H9 (cell line): ENCODE results near the gene SERPINA3. TPM values are rescaled to one million over a fixed set of nuclear protein-coding genes. Genes with fewer than 3 reads are reported as not detected.

Source experiments
- DNase-seq: peaks from one replicate; pipeline ENCODE4 v3.0.0-alpha.2; 2017
- H2AFZ ChIP-seq: one replicate; pipeline ENCODE4 v1.6.1; 2013; ENCODE audit warnings: mild to moderate bottlenecking, low read length, control low read depth, moderate library complexity
- H2AK5ac ChIP-seq: 2 replicates; pipeline ENCODE4 v1.6.1; 2013; ENCODE audit warnings: low read length, control low read depth, mixed read lengths; ENCODE audit not compliant: insufficient read length
- H2BK120ac ChIP-seq: one replicate; pipeline ENCODE4 v1.6.1; 2013; ENCODE audit warnings: low read depth, mild to moderate bottlenecking, low read length, control low read depth, inconsistent platforms; ENCODE audit not compliant: poor library complexity, severe bottlenecking
- H2BK12ac ChIP-seq: 2 replicates; pipeline ENCODE4 v1.6.1; 2013; ENCODE audit warnings: low read length, control low read depth, mixed read lengths, low read depth; ENCODE audit not compliant: insufficient read length
- H2BK15ac ChIP-seq: 2 replicates; pipeline ENCODE4 v1.6.1; 2013; ENCODE audit warnings: low read depth, low read length, control low read depth
- H2BK20ac ChIP-seq: one replicate; pipeline ENCODE4 v1.6.1; 2013; ENCODE audit warnings: low read depth, mild to moderate bottlenecking, low read length, control low read depth, inconsistent platforms; ENCODE audit not compliant: poor library complexity, severe bottlenecking
- H2BK5ac ChIP-seq: 2 replicates; pipeline ENCODE4 v1.6.1; 2013; ENCODE audit warnings: low read length, control low read depth, mixed read lengths; ENCODE audit not compliant: insufficient read length
- H3K14ac ChIP-seq: 2 replicates; pipeline ENCODE4 v1.6.1; 2013; ENCODE audit warnings: low read length, control low read depth; ENCODE audit not compliant: insufficient read depth
- H3K18ac ChIP-seq: 2 replicates; pipeline ENCODE4 v1.6.1; 2013; ENCODE audit warnings: low read depth, mild to moderate bottlenecking, mixed read lengths, low read length, control low read depth; ENCODE audit not compliant: insufficient read length
- H3K23ac ChIP-seq: 2 replicates; pipeline ENCODE4 v1.6.1; 2013; ENCODE audit warnings: low read length, control low read depth, mixed read lengths, low read depth; ENCODE audit not compliant: insufficient read length
- H3K23me2 ChIP-seq: 2 replicates; pipeline ENCODE4 v1.6.1; 2013; ENCODE audit warnings: low read depth, mild to moderate bottlenecking, mixed read lengths, low read length, control low read depth; ENCODE audit not compliant: insufficient read length, poor library complexity, severe bottlenecking
- H3K27ac ChIP-seq: 2 replicates; pipeline ENCODE4 v1.5.1; 2013; ENCODE audit warnings: low read length, control low read depth, mixed read lengths, low read depth; ENCODE audit not compliant: insufficient read length
- H3K27me3 ChIP-seq: 2 replicates; pipeline ENCODE4 v1.6.1; 2013; ENCODE audit warnings: low read length, control low read depth, inconsistent platforms; ENCODE audit not compliant: insufficient read depth
- H3K4ac ChIP-seq: 2 replicates; pipeline ENCODE4 v1.6.1; 2013; ENCODE audit warnings: low read depth, mild to moderate bottlenecking, control low read depth, inconsistent platforms, low read length, moderate library complexity
- H3K4me1 ChIP-seq: 2 replicates; pipeline ENCODE4 v1.6.1; 2013; ENCODE audit warnings: low read length, control low read depth, inconsistent platforms; ENCODE audit not compliant: insufficient read depth
- H3K4me2 ChIP-seq: 2 replicates; pipeline ENCODE4 v1.6.1; 2013; ENCODE audit warnings: low read length, control low read depth, mixed read lengths; ENCODE audit not compliant: insufficient read length, insufficient read depth
- H3K56ac ChIP-seq: 2 replicates; pipeline ENCODE4 v1.6.1; 2013; ENCODE audit warnings: low read depth, mild to moderate bottlenecking, mixed read lengths, low read length, control low read depth; ENCODE audit not compliant: insufficient read length
- H3K79me1 ChIP-seq: 2 replicates; pipeline ENCODE4 v1.6.1; 2013; ENCODE audit warnings: low read depth, mild to moderate bottlenecking, moderate library complexity, low read length, control low read depth, inconsistent platforms; ENCODE audit not compliant: insufficient read depth, poor library complexity, severe bottlenecking
- H3K79me2 ChIP-seq: 2 replicates; pipeline ENCODE4 v1.6.1; 2013; ENCODE audit warnings: low read length, control low read depth, inconsistent platforms; ENCODE audit not compliant: insufficient read depth
- H3K9ac ChIP-seq: 2 replicates; pipeline ENCODE4 v1.6.1; 2013; ENCODE audit warnings: low read length, control low read depth, mixed read lengths; ENCODE audit not compliant: insufficient read length; ENCODE audit errors: extremely low read depth
- H3K9me3 ChIP-seq: one replicate; pipeline ENCODE4 v1.6.1; 2013; ENCODE audit warnings: low read depth, low read length, inconsistent platforms; ENCODE audit not compliant: control insufficient read depth
- H3T11ph ChIP-seq: one replicate; pipeline ENCODE4 v1.6.1; 2013; ENCODE audit warnings: mild to moderate bottlenecking, low read length, control low read depth, inconsistent platforms
- H4K20me1 ChIP-seq: one replicate; pipeline ENCODE4 v1.6.1; 2013; ENCODE audit not compliant: control insufficient read depth, insufficient read length, insufficient read depth
- H4K5ac ChIP-seq: 2 replicates; pipeline ENCODE4 v1.6.1; 2013; ENCODE audit warnings: low read depth, mild to moderate bottlenecking, mixed read lengths, low read length, control low read depth; ENCODE audit not compliant: insufficient read length
- H4K8ac ChIP-seq: replicated peaks from 2 replicates; pipeline ENCODE4 v1.6.1; 2013; ENCODE audit warnings: low read length, control low read depth, mixed read lengths, low read depth; ENCODE audit not compliant: insufficient read length
- H4K91ac ChIP-seq: 2 replicates; pipeline ENCODE4 v1.6.1; 2013; ENCODE audit warnings: low read depth, mild to moderate bottlenecking, moderate library complexity, mixed read lengths, low read length, control low read depth; ENCODE audit not compliant: insufficient read length
- H3K27ac Mint-ChIP-seq, 3 experiments: 2 replicates in 2 of 3; 3 replicates in 1 of 3; pipeline ENCODE4 v1.8.0; 2020 to 2021; ENCODE audit warnings: mixed read lengths in 3 of 3, mild to moderate bottlenecking in 1 of 3, moderate library complexity in 1 of 3
- H3K27me3 Mint-ChIP-seq: 2 replicates; pipeline ENCODE4 v1.8.0; 2021; ENCODE audit warnings: low read depth, mild to moderate bottlenecking, moderate library complexity, mixed read lengths
- H3K36me3 Mint-ChIP-seq, 3 experiments: 2 replicates in 2 of 3; 3 replicates in 1 of 3; pipeline ENCODE4 v1.8.0; 2020 to 2021; ENCODE audit warnings: low read depth in 3 of 3, mixed read lengths in 3 of 3; ENCODE audit not compliant: insufficient read depth in 1 of 3
- H3K4me1 Mint-ChIP-seq, 2 experiments: 2 replicates each; pipeline ENCODE4 v1.8.0; 2020; ENCODE audit warnings: mixed read lengths in 2 of 2
- H3K4me3 Mint-ChIP-seq, 2 experiments: 2 replicates in 1 of 2; 3 replicates in 1 of 2; pipeline ENCODE4 v1.8.0; 2020 to 2021; ENCODE audit warnings: mild to moderate bottlenecking in 2 of 2, mixed read lengths in 2 of 2, moderate library complexity in 1 of 2
- H3K9me3 Mint-ChIP-seq, 2 experiments: 2 replicates in 1 of 2; 3 replicates in 1 of 2; pipeline ENCODE4 v1.8.0; 2020; ENCODE audit warnings: mild to moderate bottlenecking in 2 of 2, mixed read lengths in 2 of 2, moderate library complexity in 1 of 2
- CTCF ChIP-seq: fragments of 200-600 bp; sonication (generic); conservative IDR thresholded peaks from 3 replicates; pipeline ENCODE4 v1.8.0; 2021; ENCODE audit warnings: antibody characterized with exemption, mild to moderate bottlenecking
- WGBS: extraction: QIAGEN DNeasy Blood & Tissue Kit; methylation state at CpG from one replicate; pipeline ENCODE4 v1.1.7; 2013; ENCODE audit warnings: missing lambda C conversion rate, low lambda C conversion rate, mixed read lengths; ENCODE audit not compliant: insufficient read length; ENCODE audit errors: extremely low coverage; 5-methylcytosine and 5-hydroxymethylcytosine counted together
- total RNA-seq: library from RNA; stranded (reverse); gene quantifications from 2 replicates; pipeline ENCODE4 v1.2.1, GENCODE V29; 2021

The SERPINA3 gene
- total RNA-seq, 1 experiment from 2014 or later, result not detected

- H2AFZ ChIP-seq, result no peak overlapping the region
- H3K56ac ChIP-seq, result no peak overlapping the region
- H4K8ac ChIP-seq, result no peak overlapping the region
- H3K23ac ChIP-seq, result no peak overlapping the region
- no peaks in the 10 kb centered on the region for H3K79me1 ChIP-seq
- no peak overlapping the region for H3K9ac ChIP-seq
- no peak overlapping the region for H2BK20ac ChIP-seq
- H3K79me2 ChIP-seq, result no peaks in the 10 kb centered on the region
- H3K4ac ChIP-seq, result no peak overlapping the region
- peaks cover 12% of the 10 kb centered on the region for H3K27me3 Mint-ChIP-seq
- H3K9me3 ChIP-seq, result no peaks in the 10 kb centered on the region
- H4K5ac ChIP-seq, result no peak overlapping the region
- no peak overlapping the region for H3K18ac ChIP-seq
- H3K27me3 ChIP-seq, result no peaks in the 10 kb centered on the region
- no peak overlapping the region; a peak in 1 of 7 replicates for H3K27ac Mint-ChIP-seq
- H3K14ac ChIP-seq, result no peak overlapping the region
- H2BK12ac ChIP-seq, result no peak overlapping the region
- H3K4me3 Mint-ChIP-seq, result no peak overlapping the region
- H4K91ac ChIP-seq, result no peak overlapping the region
- no CpG with 5 or more reads among the region's 7 CpGs for WGBS
- no peak overlapping the region for H2BK15ac ChIP-seq
- no peak overlapping the region for H3T11ph ChIP-seq
- H2AK5ac ChIP-seq, result no peak overlapping the region
- H2BK120ac ChIP-seq, result no peak overlapping the region
- no peak for DNase-seq
- no peak for TF ChIP-seq CTCF
- no peak overlapping the region for H3K4me2 ChIP-seq
- H4K20me1 ChIP-seq, result no peaks in the 10 kb centered on the region
- no peak overlapping the region for H3K27ac ChIP-seq
- H3K23me2 ChIP-seq, result no peaks in the 10 kb centered on the region
- H3K4me1 ChIP-seq, result no peaks in the 10 kb centered on the region
- H3K9me3 Mint-ChIP-seq, result no peaks in the 10 kb centered on the region
- H3K4me1 Mint-ChIP-seq, result no peaks in the 10 kb centered on the region
- no peaks in the 10 kb centered on the region for H3K36me3 Mint-ChIP-seq
- no peak overlapping the region for H2BK5ac ChIP-seq
These were observed 39.4 kb upstream of the SERPINA3 start for GRCh38 chr14:94572637-94573303.
